GM21737 (cell line): ENCODE measurements around the gene F12.
"Not testable (repeated sequence)": the region's sequence is repeated elsewhere in the genome, so short reads cannot be mapped to it uniquely, and the experiment has no call there.

ENCODE experiments used
- ATAC-seq: cut with Tn5 transposase; IDR thresholded peaks from one replicate; pipeline ENCODE4 v1.9.1; 2021; ENCODE audit warnings: mild to moderate bottlenecking, moderate library complexity; ENCODE audit not compliant: unreplicated experiment

Gene F12

GRCh38 chr5:177432839-177433657, 23.7 kb upstream of the F12 start:
- no peak for ATAC-seq

GRCh38 chr5:177432143-177432838, 22.9 kb upstream of the F12 start:
- ATAC-seq, result no peak

GRCh38 chr5:177431317-177432142, 22.2 kb upstream of the F12 start:
- ATAC-seq, result peak; percentile 32

GRCh38 chr5:177430972-177431316, 21.6 kb upstream of the F12 start:
- ATAC-seq, result no peak

- no peak for ATAC-seq
Observed at GRCh38 chr5:177430140-177430951, 21.0 kb upstream of the F12 start.

GRCh38 chr5:177429248-177430040, 20.1 kb upstream of the F12 start:
- ATAC-seq, result no peak

GRCh38 chr5:177428574-177429217, 19.3 kb upstream of the F12 start:
- ATAC-seq, result no peak

- no peak for ATAC-seq
Observed at GRCh38 chr5:177427919-177428573, 18.7 kb upstream of the F12 start.

- ATAC-seq, result no peak
Observed at GRCh38 chr5:177427211-177427822, 18.0 kb upstream of the F12 start.

GRCh38 chr5:177426566-177427210, 17.3 kb upstream of the F12 start, which contains the start of gene GRK6:
Gene GRK6, plus strand, starts transcription at chr5:177426676. Its CDS starts 170 bp downstream, at chr5:177426846.
- peak; percentile 12 for ATAC-seq

GRCh38 chr5:177425801-177426565, 16.6 kb upstream of the F12 start:
- ATAC-seq, result peak; percentile 72

- no peak for ATAC-seq
Observed at GRCh38 chr5:177425196-177425800, 15.9 kb upstream of the F12 start.

- no peak for ATAC-seq
Observed at GRCh38 chr5:177423671-177424070, 14.3 kb upstream of the F12 start.

GRCh38 chr5:177421062-177421798, 11.9 kb upstream of the F12 start:
- ATAC-seq, result no peak

- ATAC-seq, result not testable (repeated sequence)
Observed at GRCh38 chr5:177420472-177420871, 11.1 kb upstream of the F12 start.

- no peak for ATAC-seq
Observed at GRCh38 chr5:177419046-177419445, 9.7 kb upstream of the F12 start.
